Measurements from ENCODE around the gene RBBP6. TPM values are rescaled to one million over a fixed set of nuclear protein-coding genes. Genes with fewer than 3 reads are reported as not detected.
"Not testable (repeated sequence)": the region's sequence is repeated elsewhere in the genome, so short reads cannot be mapped to it uniquely, and the experiment has no call there.

Gene RBBP6
- total and polyA plus RNA-seq, 4 experiments from 2014 or later: 26.4 to 102 (median 61.3) TPM

DNA sequence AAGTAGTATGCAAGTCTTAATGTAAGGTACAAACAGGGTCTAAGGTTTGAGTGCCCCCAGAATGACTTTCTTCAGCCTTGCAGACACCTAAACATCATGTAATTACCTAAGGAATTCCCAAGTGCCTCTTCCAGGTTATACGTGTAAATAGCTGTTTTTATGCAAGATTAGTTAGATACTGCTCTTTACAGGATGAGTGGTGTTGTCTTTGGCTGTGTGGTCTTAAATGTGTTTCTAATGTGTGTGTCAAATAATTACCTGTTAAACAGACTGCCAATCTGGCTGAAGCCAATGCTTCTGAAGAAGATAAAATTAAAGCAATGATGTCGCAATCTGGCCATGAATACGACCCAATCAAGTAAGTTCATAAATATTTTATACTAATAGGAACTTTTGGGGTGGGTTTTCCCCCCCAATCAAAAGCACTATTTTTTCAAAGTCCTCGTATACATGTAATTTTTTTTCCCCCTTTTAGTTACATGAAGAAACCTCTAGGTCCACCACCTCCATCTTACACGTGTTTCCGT, 16.0 kb downstream of the RBBP6 start:
- H3K4me3 Mint-ChIP-seq: no peak overlapping the region
- no peaks in the 10 kb centered on the region for H3K9me3 ChIP-seq (ENCODE audit: control insufficient read depth in 1 of 2, low read length in 2 of 2)
- no peak overlapping the region for H3K27ac Mint-ChIP-seq
- H3K36me3 Mint-ChIP-seq: peaks cover 49 to 80% of the 10 kb centered on the region in 2 donors
- peaks cover 14 to 32% (median 15%) of the 10 kb centered on the region in 4 donors for H3K4me1 Mint-ChIP-seq
- H3K27ac ChIP-seq (ENCODE audit: low read depth, low read length): no peak overlapping the region
- H3K27me3 Mint-ChIP-seq: no peaks in the 10 kb centered on the region
- no peak overlapping the region for H3K4me3 ChIP-seq (ENCODE audit: low read length in 2 of 2)
- H3K27me3 ChIP-seq (ENCODE audit: insufficient read depth, low read length): no peaks in the 10 kb centered on the region
- intact Hi-C loops (cut with micrococcal nuclease): no loop called here
- no peaks in the 10 kb centered on the region for H3K9me3 Mint-ChIP-seq
- ChIA-PET CTCF (ENCODE audit: partially characterized antibody) (no interaction called here), POLR2A (ENCODE audit: partially characterized antibody) (interaction anchor here (0.5 kb wide), 1 partner anchor 35 kb away, joined by 4 read pairs; no protein-coding TSS in a partner anchor)
- peaks cover 40% of the 10 kb centered on the region for H3K36me3 ChIP-seq (ENCODE audit: insufficient read depth, low read length)
- no peak for DNase-seq
- H3K4me1 ChIP-seq (ENCODE audit: insufficient read depth, low read length): peaks cover 11% of the 10 kb centered on the region

DNA sequence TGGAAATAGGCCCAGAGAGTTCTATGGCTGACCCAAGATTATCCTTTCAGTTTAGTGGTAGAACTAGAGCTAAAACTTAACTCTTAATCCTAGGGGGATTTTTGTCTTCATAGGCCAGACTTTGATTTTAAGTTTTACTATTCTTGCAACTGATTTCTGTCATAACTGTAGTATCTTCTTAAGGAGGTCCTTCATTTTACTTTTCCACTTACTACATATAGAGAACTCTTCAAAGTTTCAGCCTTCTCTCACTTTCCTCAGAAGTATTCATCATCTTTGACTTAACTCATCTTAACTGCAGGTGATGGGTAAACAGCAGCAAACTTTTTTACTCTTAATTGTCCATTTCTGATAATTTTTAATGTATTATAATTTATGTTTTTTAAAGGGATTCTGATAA, 23.4 kb downstream of the RBBP6 start:
- peaks cover 0 to under 1% (median 0%) of the 10 kb centered on the region in 8 donors for H3K9me3 Mint-ChIP-seq
- ChIA-PET POLR2A (ENCODE audit: partially characterized antibody) (no interaction called here), CTCF (ENCODE audit: partially characterized antibody) (no interaction called here)
- Histone ChIP-seq H3K36me3 (ENCODE audit: insufficient read depth, low read length) (peaks cover 72% of the 10 kb centered on the region), H3K27me3 (ENCODE audit: insufficient read depth, low read length) (no peaks in the 10 kb centered on the region), H3K4me3 (ENCODE audit: low read length in 2 of 2) (no peak overlapping the region), H3K27ac (ENCODE audit: low read depth, low read length) (no peak overlapping the region), H3K4me1 (ENCODE audit: insufficient read depth, low read length) (no peaks in the 10 kb centered on the region), H3K9me3 (ENCODE audit: control insufficient read depth in 1 of 2, low read length in 2 of 2) (no peaks in the 10 kb centered on the region)
- H3K27me3 Mint-ChIP-seq: no peaks in the 10 kb centered on the region
- intact Hi-C loops (cut with micrococcal nuclease): no loop called here
- H3K36me3 Mint-ChIP-seq: peaks cover 67 to 83% of the 10 kb centered on the region in 2 donors
- no peak overlapping the region for H3K27ac Mint-ChIP-seq
- DNase-seq: no peak
- H3K4me3 Mint-ChIP-seq: no peak overlapping the region
- H3K4me1 Mint-ChIP-seq: peaks cover 0 to 5% (median 1%) of the 10 kb centered on the region in 4 donors

DNA sequence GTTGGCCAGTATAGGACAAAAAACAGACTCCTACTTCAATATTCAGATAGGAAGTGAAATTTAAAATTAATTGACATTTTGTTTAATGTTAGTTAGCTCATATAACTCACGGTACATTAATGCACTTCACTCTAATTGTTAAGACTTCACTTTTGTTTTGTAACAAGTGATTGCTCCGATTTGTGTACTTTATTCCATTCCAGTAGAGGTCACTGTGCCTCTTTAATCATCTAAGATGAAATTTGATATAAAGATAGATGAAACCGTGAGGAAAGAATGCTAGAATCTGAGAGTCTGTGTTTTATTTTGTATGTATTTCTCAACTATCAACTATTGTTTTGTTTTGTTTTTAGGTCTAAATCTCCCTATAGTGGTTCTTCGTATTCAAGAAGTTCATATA, 29.0 kb downstream of the RBBP6 start:
- Mint-ChIP-seq H3K36me3 (peaks cover 74 to 80% of the 10 kb centered on the region in 2 donors), H3K9me3 (peaks cover 0 to 50% (median 39%) of the 10 kb centered on the region in 8 donors), H3K27me3 (no peaks in the 10 kb centered on the region), H3K27ac (no peak overlapping the region), H3K4me1 (peaks cover 0 to 1% (median 0%) of the 10 kb centered on the region in 4 donors), H3K4me3 (no peak overlapping the region)
- intact Hi-C loops (cut with micrococcal nuclease): no loop called here
- Histone ChIP-seq H3K4me1 (ENCODE audit: insufficient read depth, low read length) (no peaks in the 10 kb centered on the region), H3K36me3 (ENCODE audit: insufficient read depth, low read length) (peaks cover 66% of the 10 kb centered on the region), H3K4me3 (ENCODE audit: low read length in 2 of 2) (no peak overlapping the region), H3K27me3 (ENCODE audit: insufficient read depth, low read length) (no peaks in the 10 kb centered on the region), H3K27ac (ENCODE audit: low read depth, low read length) (no peak overlapping the region), H3K9me3 (ENCODE audit: control insufficient read depth in 1 of 2, low read length in 2 of 2) (no peaks in the 10 kb centered on the region)
- no peak for DNase-seq
- CTCF ChIA-PET (ENCODE audit: partially characterized antibody): interaction anchor here (1.0 kb wide), 1 partner anchor 12 kb away, joined by 3 read pairs; no protein-coding TSS in a partner anchor
- POLR2A ChIA-PET (ENCODE audit: partially characterized antibody): no interaction called here

DNA sequence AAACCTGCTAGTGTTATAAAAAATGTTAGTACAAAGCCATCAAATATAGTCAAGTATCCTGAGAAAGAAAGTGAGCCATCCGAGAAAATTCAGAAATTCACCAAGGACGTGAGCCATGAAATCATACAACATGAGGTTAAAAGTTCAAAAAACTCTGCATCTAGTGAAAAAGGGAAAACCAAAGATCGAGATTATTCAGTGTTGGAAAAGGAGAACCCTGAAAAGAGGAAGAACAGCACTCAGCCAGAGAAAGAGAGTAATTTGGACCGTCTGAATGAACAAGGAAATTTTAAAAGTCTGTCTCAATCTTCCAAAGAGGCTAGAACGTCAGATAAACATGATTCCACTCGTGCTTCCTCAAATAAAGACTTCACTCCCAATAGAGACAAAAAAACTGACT, 31.7 kb downstream of the RBBP6 start:
- DNase-seq: no peak
- intact Hi-C loops (cut with micrococcal nuclease): no loop called here
- Mint-ChIP-seq H3K27ac (peak overlapping the region in 1 of 7 donors; percentile 70), H3K36me3 (peaks cover 52 to 57% of the 10 kb centered on the region in 2 donors), H3K27me3 (no peaks in the 10 kb centered on the region), H3K4me1 (peaks cover 0 to 1% (median 0%) of the 10 kb centered on the region in 4 donors), H3K9me3 (peaks cover 0 to 55% (median 41%) of the 10 kb centered on the region in 8 donors), H3K4me3 (no peak overlapping the region)
- no peak overlapping the region for H3K27ac ChIP-seq (ENCODE audit: low read depth, low read length)
- no peaks in the 10 kb centered on the region for H3K4me1 ChIP-seq (ENCODE audit: insufficient read depth, low read length)
- no peaks in the 10 kb centered on the region for H3K27me3 ChIP-seq (ENCODE audit: insufficient read depth, low read length)
- ChIA-PET POLR2A (ENCODE audit: partially characterized antibody) (no interaction called here), CTCF (ENCODE audit: partially characterized antibody) (no interaction called here)
- no peak overlapping the region for H3K4me3 ChIP-seq (ENCODE audit: low read length in 2 of 2)
- H3K36me3 ChIP-seq (ENCODE audit: insufficient read depth, low read length): peaks cover 48% of the 10 kb centered on the region
- H3K9me3 ChIP-seq (ENCODE audit: control insufficient read depth in 1 of 2, low read length in 2 of 2): no peaks in the 10 kb centered on the region

DNA sequence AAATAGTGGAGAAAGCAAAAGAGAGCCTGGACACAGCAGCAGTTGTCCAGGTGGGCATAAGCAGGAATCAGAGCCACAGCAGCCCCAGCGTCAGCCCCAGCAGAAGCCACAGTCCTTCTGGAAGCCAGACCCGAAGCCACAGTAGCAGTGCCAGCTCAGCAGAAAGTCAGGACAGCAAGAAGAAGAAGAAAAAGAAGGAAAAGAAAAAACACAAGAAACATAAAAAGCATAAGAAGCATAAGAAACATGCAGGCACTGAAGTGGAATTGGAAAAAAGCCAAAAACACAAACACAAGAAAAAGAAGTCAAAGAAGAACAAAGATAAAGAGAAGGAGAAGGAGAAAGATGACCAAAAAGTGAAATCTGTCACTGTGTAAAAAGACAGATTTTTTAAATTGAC, 32.7 kb downstream of the RBBP6 start:
- H3K27me3 Mint-ChIP-seq: no peaks in the 10 kb centered on the region
- H3K4me3 Mint-ChIP-seq: no peak overlapping the region
- no peak overlapping the region for H3K4me3 ChIP-seq (ENCODE audit: low read length in 2 of 2)
- H3K9me3 Mint-ChIP-seq: peaks cover 0 to 55% (median 44%) of the 10 kb centered on the region in 8 donors
- no peak for DNase-seq
- no peaks in the 10 kb centered on the region for H3K9me3 ChIP-seq (ENCODE audit: control insufficient read depth in 1 of 2, low read length in 2 of 2)
- no peak overlapping the region for H3K27ac ChIP-seq (ENCODE audit: low read depth, low read length)
- ChIA-PET POLR2A (ENCODE audit: partially characterized antibody) (no interaction called here), CTCF (ENCODE audit: partially characterized antibody) (no interaction called here)
- no peaks in the 10 kb centered on the region for H3K4me1 ChIP-seq (ENCODE audit: insufficient read depth, low read length)
- H3K4me1 Mint-ChIP-seq: peaks cover 0 to 3% (median 0%) of the 10 kb centered on the region in 4 donors
- intact Hi-C loops (cut with micrococcal nuclease): no loop called here
- H3K27me3 ChIP-seq (ENCODE audit: insufficient read depth, low read length): no peaks in the 10 kb centered on the region
- peaks cover 45 to 53% of the 10 kb centered on the region in 2 donors for H3K36me3 Mint-ChIP-seq
- H3K36me3 ChIP-seq (ENCODE audit: insufficient read depth, low read length): peaks cover 38% of the 10 kb centered on the region
- H3K27ac Mint-ChIP-seq: peak overlapping the region in 1 of 7 donors; percentile 3

DNA sequence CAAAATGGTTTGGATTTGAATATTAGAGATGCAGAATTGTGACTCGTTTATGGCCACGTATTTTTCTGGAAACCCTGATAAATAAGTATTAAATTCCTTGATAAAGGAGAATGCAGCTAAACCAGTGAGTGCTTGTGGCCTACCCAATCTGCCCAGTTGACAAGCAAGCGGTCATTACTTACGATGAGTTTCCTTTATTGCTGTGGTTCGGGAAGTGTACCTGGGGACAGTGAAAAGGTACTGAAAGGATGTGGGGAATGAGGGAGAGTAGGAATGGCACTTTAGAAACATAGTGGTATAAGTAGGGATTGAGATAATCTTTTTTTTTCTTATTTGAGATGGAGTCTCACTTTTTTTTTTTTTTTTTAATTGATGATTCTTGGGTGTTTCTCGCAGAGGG, 33.8 kb downstream of the RBBP6 start:
- Mint-ChIP-seq H3K9me3 (peaks cover 0 to 54% (median 43%) of the 10 kb centered on the region in 8 donors), H3K27ac (peak overlapping the region in 2 of 7 donors; percentile 59 to 73), H3K4me1 (peaks cover 0 to 3% (median 0%) of the 10 kb centered on the region in 4 donors), H3K36me3 (peaks cover 35 to 45% of the 10 kb centered on the region in 2 donors), H3K27me3 (no peaks in the 10 kb centered on the region), H3K4me3 (peak overlapping the region in 3 of 8 donors; percentile 5 to 42 (median 12))
- Histone ChIP-seq H3K36me3 (ENCODE audit: insufficient read depth, low read length) (peaks cover 27% of the 10 kb centered on the region), H3K4me3 (ENCODE audit: low read length in 2 of 2) (no peak overlapping the region), H3K27me3 (ENCODE audit: insufficient read depth, low read length) (no peaks in the 10 kb centered on the region), H3K9me3 (ENCODE audit: control insufficient read depth in 1 of 2, low read length in 2 of 2) (no peaks in the 10 kb centered on the region), H3K27ac (ENCODE audit: low read depth, low read length) (no peak overlapping the region), H3K4me1 (ENCODE audit: insufficient read depth, low read length) (no peaks in the 10 kb centered on the region)
- no peak for DNase-seq
- POLR2A ChIA-PET (ENCODE audit: partially characterized antibody): no interaction called here
- CTCF ChIA-PET (ENCODE audit: partially characterized antibody): no interaction called here
- intact Hi-C loops (cut with micrococcal nuclease): no loop called here

DNA sequence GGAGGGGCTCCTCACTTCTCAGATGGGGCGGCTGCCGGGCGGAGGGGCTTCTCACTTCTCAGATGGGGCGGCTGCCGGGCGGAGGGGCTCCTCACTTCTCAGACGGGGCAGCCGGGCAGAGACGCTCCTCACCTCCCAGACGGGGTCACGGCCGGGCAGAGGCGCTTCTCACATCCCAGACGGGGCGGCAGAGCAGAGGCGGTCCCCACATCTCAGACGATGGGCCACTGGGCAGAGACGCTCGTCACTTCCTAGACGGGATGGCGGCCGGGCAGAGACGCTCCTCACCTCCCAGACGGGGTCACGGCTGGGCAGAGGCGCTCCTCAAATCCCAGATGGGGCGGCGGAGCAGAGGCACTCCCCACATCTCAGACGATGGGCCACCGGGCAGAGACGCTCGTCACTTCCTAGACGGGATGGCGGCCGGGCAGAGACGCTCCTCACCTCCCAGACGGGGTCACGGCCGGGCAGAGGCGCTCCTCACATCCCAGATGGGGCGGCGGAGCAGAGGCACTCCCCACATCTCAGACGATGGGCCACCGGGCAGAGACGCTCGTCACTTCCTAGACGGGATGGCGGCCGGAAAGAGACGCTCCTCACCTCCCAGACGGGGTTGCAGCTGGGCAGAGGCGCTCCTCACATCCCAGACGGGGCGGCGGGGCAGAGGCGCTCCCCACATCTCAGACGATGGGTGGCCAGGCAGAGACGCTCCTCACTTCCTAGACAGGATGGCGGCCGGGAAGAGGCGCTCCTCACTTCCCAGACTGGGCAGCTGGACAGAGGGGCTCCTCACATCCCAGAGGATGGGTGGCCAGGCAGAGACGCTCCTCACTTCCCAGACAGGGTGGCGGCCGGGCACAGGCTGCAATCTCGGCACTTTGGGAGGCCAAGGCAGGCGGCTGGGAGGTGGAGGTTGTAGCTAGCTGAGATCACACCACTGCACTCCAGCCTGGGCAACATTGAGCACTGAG, 35.4 kb downstream of the RBBP6 start:
- H3K4me1 ChIP-seq (ENCODE audit: insufficient read depth, low read length); H3K27ac Mint-ChIP-seq; H3K4me3 ChIP-seq (ENCODE audit: low read length in 2 of 2); H3K27me3 ChIP-seq (ENCODE audit: insufficient read depth, low read length); DNase-seq; intact Hi-C loops (cut with micrococcal nuclease); CTCF ChIA-PET (ENCODE audit: partially characterized antibody); H3K9me3 ChIP-seq (ENCODE audit: control insufficient read depth in 1 of 2, low read length in 2 of 2); H3K4me3 Mint-ChIP-seq; H3K4me1 Mint-ChIP-seq; POLR2A ChIA-PET (ENCODE audit: partially characterized antibody); H3K27me3 Mint-ChIP-seq; H3K27ac ChIP-seq (ENCODE audit: low read depth, low read length): not testable (repeated sequence)
- Mint-ChIP-seq H3K36me3 (peaks cover 18 to 28% of the 10 kb centered on the region in 2 donors), H3K9me3 (peaks cover 0 to 46% (median 32%) of the 10 kb centered on the region in 8 donors)
- peaks cover 11% of the 10 kb centered on the region for H3K36me3 ChIP-seq (ENCODE audit: insufficient read depth, low read length)

Measured in CD4-positive, alpha-beta memory T cell (primary cell).